Neural cell (in vitro differentiated cells): ENCODE results near the gene UCN2. TPM values are rescaled to one million over a fixed set of nuclear protein-coding genes. Genes with fewer than 3 reads are reported as not detected.
A peak's percentile ranks its signal among the peaks of the same experiment; 100 is the strongest.

Experiments
- H2AFZ ChIP-seq: fragments of 200-600, 300-800 bp; sonication (generic), shearing (Covaris generic); 2 replicates; pipeline ENCODE4 v1.6.0; 2014; ENCODE audit warnings: low read depth, mild to moderate bottlenecking, antibody characterized with exemption, low read length, moderate library complexity
- H3F3A ChIP-seq: fragments of 200-600 bp; shearing (Covaris generic); 2 replicates; pipeline ENCODE4 v1.6.1; 2016; ENCODE audit warnings: mild to moderate bottlenecking, moderate library complexity, mixed read lengths, antibody characterized with exemption, low read length; ENCODE audit not compliant: insufficient read depth, poor library complexity, severe bottlenecking
- H3K27ac ChIP-seq: fragments of 200-600, 300-800 bp; sonication (generic), shearing (Covaris generic); 2 replicates; pipeline ENCODE4 v1.5.1; 2014; ENCODE audit warnings: mild to moderate bottlenecking, low read length, moderate library complexity
- H3K27me3 ChIP-seq: fragments of 300-800, 200-600 bp; sonication (generic), shearing (Covaris generic); 2 replicates; pipeline ENCODE4 v1.6.0; 2014; ENCODE audit warnings: mild to moderate bottlenecking, low read depth, low read length, moderate library complexity; ENCODE audit not compliant: insufficient read depth
- H3K36me3 ChIP-seq: fragments of 300-800, 200-600 bp; sonication (generic), shearing (Covaris generic); 2 replicates; pipeline ENCODE4 v1.5.1; 2014; ENCODE audit warnings: mild to moderate bottlenecking, antibody characterized with exemption, low read length, moderate library complexity; ENCODE audit not compliant: insufficient read depth
- H3K4me2 ChIP-seq: fragments of 300-800, 200-600 bp; sonication (generic), shearing (Covaris generic); 2 replicates; pipeline ENCODE4 v1.6.0; 2014; ENCODE audit warnings: mild to moderate bottlenecking, low read length
- H3K4me3 ChIP-seq: fragments of 300-800, 200-600 bp; sonication (generic), shearing (Covaris generic); 2 replicates; pipeline ENCODE4 v1.5.1; 2014; ENCODE audit warnings: mild to moderate bottlenecking, low read length, moderate library complexity
- H3K79me2 ChIP-seq: fragments of 200-600 bp; shearing (Covaris generic); replicated peaks from 2 replicates; pipeline ENCODE4 v1.6.0; 2014; ENCODE audit warnings: mild to moderate bottlenecking, low read length, moderate library complexity; ENCODE audit not compliant: insufficient read depth
- H3K9ac ChIP-seq: fragments of 300-800, 200-600 bp; sonication (generic), shearing (Covaris generic); 2 replicates; pipeline ENCODE4 v1.6.1; 2016; ENCODE audit warnings: mild to moderate bottlenecking, low read length, mixed read lengths
- H3K9me2 ChIP-seq: fragments of 200-600 bp; shearing (Covaris generic); 2 replicates; pipeline ENCODE4 v1.6.1; 2016; ENCODE audit warnings: mild to moderate bottlenecking, low read length, mixed read lengths; ENCODE audit not compliant: insufficient read depth
- H3K9me3 ChIP-seq: fragments of 200-600, 300-800 bp; sonication (generic), shearing (Covaris generic); 2 replicates; pipeline ENCODE4 v1.6.1; 2016; ENCODE audit warnings: mild to moderate bottlenecking, mixed run types, low read length, moderate library complexity, mixed read lengths
- H4K20me1 ChIP-seq: fragments of 200-600 bp; shearing (Covaris generic); 2 replicates; pipeline ENCODE4 v1.6.1; 2016; ENCODE audit warnings: mild to moderate bottlenecking, mixed run types; ENCODE audit not compliant: insufficient read depth
- CTCF ChIP-seq: fragments of 450-650 bp; IDR thresholded peaks from 2 replicates; pipeline ENCODE4 v1.5.1; 2014; ENCODE audit warnings: antibody characterized with exemption, mild to moderate bottlenecking, moderate library complexity; ENCODE audit not compliant: poor library complexity, severe bottlenecking
- EP300 ChIP-seq: fragments of 450-650 bp; conservative IDR thresholded peaks from 2 replicates; pipeline ENCODE4 v1.6.1; 2014; ENCODE audit warnings: antibody characterized with exemption, mild to moderate bottlenecking, moderate library complexity; ENCODE audit not compliant: poor library complexity, severe bottlenecking
- EZH2 ChIP-seq: fragments of 200-600, 300-800 bp; shearing (Covaris generic), sonication (generic); IDR thresholded peaks from 2 replicates; pipeline ENCODE4 v1.6.1; 2014; ENCODE audit warnings: antibody characterized with exemption, low read length, borderline replicate concordance, mild to moderate bottlenecking; ENCODE audit not compliant: insufficient read depth, poor library complexity, severe bottlenecking
- MXI1 ChIP-seq: fragments of 450-650 bp; conservative IDR thresholded peaks from 2 replicates; pipeline ENCODE4 v1.6.1; 2014; ENCODE audit warnings: antibody characterized with exemption, mild to moderate bottlenecking; ENCODE audit not compliant: poor library complexity, severe bottlenecking
- POLR2AphosphoS5 ChIP-seq: IDR thresholded peaks from 2 replicates; pipeline ENCODE4 v1.6.1; 2012
- RAD21 ChIP-seq: fragments of 450-650 bp; conservative IDR thresholded peaks from 2 replicates; pipeline ENCODE4 v1.6.1; 2014; ENCODE audit warnings: antibody characterized with exemption, mild to moderate bottlenecking, moderate library complexity
- REST ChIP-seq: IDR thresholded peaks from 2 replicates; pipeline ENCODE4 v1.6.1; 2012; ENCODE audit warnings: borderline replicate concordance
- SMC3 ChIP-seq: fragments of 450-650 bp; conservative IDR thresholded peaks from 2 replicates; pipeline ENCODE4 v1.6.1; 2014; ENCODE audit warnings: antibody characterized with exemption, mild to moderate bottlenecking, moderate library complexity; ENCODE audit not compliant: poor library complexity
- TAF1 ChIP-seq: IDR thresholded peaks from 2 replicates; pipeline ENCODE4 v1.6.1; 2012; ENCODE audit warnings: low read depth
- polyA plus RNA-seq: library from polyadenylated mRNA; depleted of rRNA; stranded (reverse); fragments of >200 nt; gene quantifications from 2 replicates; pipeline ENCODE4 v1.2.3, GENCODE V29; 2014

UCN2 gene
- polyA plus RNA-seq, 1 donor from 2014 or later: 0.68 TPM

GRCh38 chr3:48556796-48557626 lies 6.6 kb downstream of the UCN2 start, which contains the start of gene PFKFB4:
Gene PFKFB4, minus strand, starts transcription at chr3:48556803. Its CDS starts 26 bp downstream, at chr3:48556777.
- H3K4me3 ChIP-seq: peak within 1 kb of the TSS; percentile 74
- peak within 1 kb of the TSS; percentile 62 for H3K4me2 ChIP-seq
- H2AFZ ChIP-seq: peak within 1 kb of the TSS; percentile 80
- peak within 1 kb of the TSS; percentile 77 for H3K9ac ChIP-seq
- no peaks in the 10 kb centered on the region for H3K36me3 ChIP-seq
- no peaks in the 10 kb centered on the region for H3K9me2 ChIP-seq
- no peaks in the 10 kb centered on the region for H4K20me1 ChIP-seq
- H3K9me3 ChIP-seq: no peaks in the 10 kb centered on the region
- H3K27ac ChIP-seq: peak within 1 kb of the TSS; percentile 46
- TF ChIP-seq REST (peak; percentile 16), SMC3 (peak; percentile 8), TAF1 (no peak), POLR2AphosphoS5 (peak; percentile 73), MXI1 (peak; percentile 70), EZH2 (no peak), EP300 (no peak), CTCF (peak; percentile 28), RAD21 (no peak)
- no peaks in the 10 kb centered on the region for H3F3A ChIP-seq
- H3K27me3 ChIP-seq: no peaks in the 10 kb centered on the region
- no peaks in the 10 kb centered on the region for H3K79me2 ChIP-seq

- Histone ChIP-seq H3K9me3 (no peaks in the 10 kb centered on the region), H3K79me2 (no peaks in the 10 kb centered on the region), H3K9me2 (no peaks in the 10 kb centered on the region), H3F3A (no peaks in the 10 kb centered on the region), H3K4me2 (peak overlapping the region; percentile 62), H3K27ac (peak overlapping the region; percentile 46), H3K36me3 (no peaks in the 10 kb centered on the region), H3K9ac (peak overlapping the region; percentile 77), H3K4me3 (peak overlapping the region; percentile 74), H4K20me1 (no peaks in the 10 kb centered on the region), H3K27me3 (no peaks in the 10 kb centered on the region), H2AFZ (peak overlapping the region; percentile 80)
- TF ChIP-seq RAD21 (no peak), REST (no peak), MXI1 (peak; percentile 9), POLR2AphosphoS5 (no peak), EP300 (no peak), EZH2 (no peak)
Observed at GRCh38 chr3:48555949-48556795, 7.4 kb downstream of the UCN2 start.
